Activated T-helper 1 cell treated with Interleukin-2 at 50 U/mL for 16 hours (primary cell): Measurements from ENCODE around the gene INPP5A.
"Not testable (repeated sequence)": the region's sequence is repeated elsewhere in the genome, so short reads cannot be mapped to it uniquely, and the experiment has no call there.

Experiments used
- DNase-seq: peaks from one replicate; pipeline ENCODE4 v3.0.0-alpha.2; 2020; ENCODE audit warnings: low read depth

The INPP5A gene

GRCh38 chr10:132662186-132662920 is 124.8 kb downstream of the INPP5A start:
- DNase-seq: no peak

- DNase-seq: no peak
Measured at GRCh38 chr10:132663666-132664365, 126.2 kb downstream of the INPP5A start.

- DNase-seq: no peak
Measured at GRCh38 chr10:132664407-132664806, 126.8 kb downstream of the INPP5A start.

- no peak for DNase-seq
Measured at GRCh38 chr10:132664883-132665282, 127.3 kb downstream of the INPP5A start.

- DNase-seq: no peak
Measured at GRCh38 chr10:132665946-132666704, 128.5 kb downstream of the INPP5A start.

- no peak for DNase-seq
Measured at GRCh38 chr10:132666705-132667341, 129.2 kb downstream of the INPP5A start.

- no peak for DNase-seq
Measured at GRCh38 chr10:132667342-132668047, 129.9 kb downstream of the INPP5A start.

GRCh38 chr10:132668048-132668394 is 130.4 kb downstream of the INPP5A start:
- DNase-seq: no peak

GRCh38 chr10:132669208-132669861 is 131.7 kb downstream of the INPP5A start:
- no peak for DNase-seq

GRCh38 chr10:132670546-132671227 is 133.1 kb downstream of the INPP5A start:
- no peak for DNase-seq

GRCh38 chr10:132671228-132672154 is 133.9 kb downstream of the INPP5A start:
- no peak for DNase-seq

- not testable (repeated sequence) for DNase-seq
Measured at GRCh38 chr10:132673746-132674145, 136.2 kb downstream of the INPP5A start.

- DNase-seq: no peak
Measured at GRCh38 chr10:132674311-132674710, 136.7 kb downstream of the INPP5A start.

GRCh38 chr10:132675031-132675740 is 137.6 kb downstream of the INPP5A start:
- DNase-seq: no peak

GRCh38 chr10:132676193-132676891 is 138.8 kb downstream of the INPP5A start:
- no peak for DNase-seq

GRCh38 chr10:132677096-132677472 is 139.5 kb downstream of the INPP5A start:
- no peak for DNase-seq

- no peak for DNase-seq
Measured at GRCh38 chr10:132677473-132678227, 140.1 kb downstream of the INPP5A start.
